ENCODE results near the gene STMN1.

The STMN1 gene

GRCh38 chr1:25896266-25896665, 10.0 kb downstream of the STMN1 start:
- DNase-seq, result no peak

- DNase-seq, result peak in 55 of 56 donors; percentile 31 to 93 (median 84)
Observed at GRCh38 chr1:25895365-25895990, 10.7 kb downstream of the STMN1 start.

GRCh38 chr1:25893116-25893515, 13.1 kb downstream of the STMN1 start:
- DNase-seq, result no peak

DNA sequence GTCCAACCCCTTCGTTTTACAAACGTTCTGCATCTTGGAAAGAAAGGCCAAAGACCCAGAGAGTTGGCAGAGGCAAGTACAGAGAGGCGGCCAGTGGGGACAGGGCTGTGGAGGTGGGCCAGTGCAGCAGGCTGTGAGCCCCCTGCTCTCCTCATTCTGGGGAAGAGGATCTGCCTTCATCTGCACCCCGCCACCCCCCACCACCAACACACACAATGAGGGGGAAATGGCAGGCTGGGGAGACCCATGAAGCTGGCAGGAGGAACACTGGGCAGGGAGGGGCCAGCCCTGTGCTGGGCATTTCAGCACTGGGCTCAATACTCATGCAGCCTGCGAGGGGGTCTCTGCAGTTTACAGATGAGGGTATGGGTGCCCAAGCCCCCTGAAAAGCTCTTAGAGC, 14.6 kb downstream of the STMN1 start:
- DNase-seq, result no peak

- no peak for DNase-seq
Observed at GRCh38 chr1:25890239-25891034, 15.8 kb downstream of the STMN1 start.

DNA sequence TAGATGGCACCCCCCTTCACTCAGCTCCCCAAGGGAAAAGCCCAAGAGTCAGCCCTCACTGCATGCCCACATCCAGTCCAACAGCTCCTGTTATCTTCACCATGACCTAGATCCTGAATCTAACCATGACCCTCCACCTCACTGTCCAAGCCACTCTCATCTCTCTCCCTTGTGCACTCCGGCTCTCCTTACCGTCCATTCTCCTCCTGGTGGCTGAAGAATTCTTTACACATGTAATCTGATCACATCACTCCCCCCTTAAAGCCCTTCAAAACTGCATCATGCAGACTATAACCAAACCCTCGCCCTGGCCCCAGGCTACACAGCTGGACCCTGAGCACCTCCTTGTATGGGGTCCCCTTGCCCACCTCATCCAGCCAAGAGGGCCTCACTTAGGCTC, 16.7 kb downstream of the STMN1 start:
- DNase-seq, result no peak

GRCh38 chr1:25888426-25888987, 17.7 kb downstream of the STMN1 start:
- no peak for DNase-seq

DNA sequence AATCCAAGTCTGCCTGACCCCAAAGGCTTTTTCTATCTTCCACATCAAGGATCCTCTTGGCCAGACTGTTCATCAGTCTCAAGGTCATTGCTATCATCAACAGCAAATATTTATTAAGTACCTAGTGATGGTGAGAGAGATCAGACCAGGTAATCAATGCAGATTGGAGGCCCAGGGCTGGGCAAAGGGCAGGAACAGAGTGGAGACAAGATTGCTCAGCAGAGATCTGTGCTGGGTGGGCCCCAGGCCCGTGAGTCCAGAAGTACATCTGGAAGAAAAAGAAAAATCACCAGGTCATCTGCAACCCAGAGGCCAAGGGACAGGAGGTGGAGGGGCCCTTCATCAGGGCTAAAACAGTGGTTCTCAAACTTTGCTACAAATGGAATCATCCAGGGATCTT, 20.6 kb downstream of the STMN1 start:
- DNase-seq, result no peak

DNA sequence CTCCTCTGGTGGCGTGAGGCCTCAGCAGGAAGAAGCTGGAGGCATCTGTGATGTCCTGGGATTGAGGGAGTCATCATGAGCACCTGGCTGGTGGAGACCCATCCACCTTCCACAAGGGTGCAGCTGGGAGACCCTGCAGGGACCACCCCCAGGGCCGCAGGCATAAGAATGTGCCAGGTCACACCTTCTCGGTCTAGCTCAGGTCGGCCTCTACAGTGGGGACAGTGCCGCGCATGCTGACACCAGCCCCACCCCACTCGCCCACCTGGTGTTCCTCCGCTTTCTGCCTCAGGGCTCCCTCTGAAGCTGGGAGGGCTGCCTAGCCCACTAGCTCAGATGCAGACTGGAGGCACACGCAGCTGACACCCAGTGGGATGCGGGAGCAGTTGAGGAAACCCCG, 25.0 kb downstream of the STMN1 start:
- DNase-seq, result no peak

DNA sequence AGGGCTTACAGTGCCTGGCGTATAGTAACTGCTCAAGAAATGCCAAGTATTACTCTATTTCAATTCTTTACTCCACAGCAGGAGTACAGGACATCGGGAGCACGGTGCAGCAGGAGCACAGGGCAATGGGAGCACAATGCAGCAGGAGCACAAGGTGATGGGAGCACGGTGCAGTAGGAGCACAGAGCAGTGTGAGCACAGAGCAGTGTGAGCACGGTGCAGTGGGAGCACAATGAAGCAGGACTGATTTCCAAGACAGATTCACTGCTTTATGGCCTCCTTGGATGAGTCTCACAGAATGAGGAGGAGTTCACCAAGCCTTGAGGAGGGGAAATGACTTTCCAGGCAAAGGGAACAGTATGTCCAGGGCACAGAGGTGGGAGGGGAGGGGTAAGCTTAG, 25.7 kb downstream of the STMN1 start:
- no peak for DNase-seq

DNA sequence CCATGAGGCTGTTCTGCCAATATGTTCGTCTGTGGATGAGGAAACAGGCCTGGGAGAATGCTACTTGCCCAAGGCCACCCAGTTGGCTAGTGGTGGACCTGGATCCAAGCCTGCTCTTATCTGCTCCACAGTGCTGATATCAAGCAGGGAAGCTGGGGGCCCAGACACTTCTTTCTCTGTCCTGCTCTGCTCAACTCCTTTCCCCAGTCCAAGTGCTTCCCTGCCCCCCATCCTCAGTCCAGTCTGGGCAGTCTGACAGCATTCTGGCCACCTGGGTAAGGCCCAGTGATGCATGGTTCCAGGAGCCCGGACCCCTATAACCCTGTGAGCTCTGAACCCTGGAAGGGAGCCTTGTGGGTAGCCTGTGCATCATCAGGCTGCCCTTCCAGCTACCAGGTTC, 26.5 kb downstream of the STMN1 start:
- DNase-seq, result no peak

- no peak for DNase-seq
Observed at GRCh38 chr1:25878690-25879089, 27.5 kb downstream of the STMN1 start.

GRCh38 chr1:25877155-25877554, 29.1 kb downstream of the STMN1 start:
- no peak for DNase-seq

GRCh38 chr1:25876693-25877077, 29.5 kb downstream of the STMN1 start:
- no peak for DNase-seq

- peak in 8 of 56 donors; percentile 52 to 73 (median 64) for DNase-seq
Observed at GRCh38 chr1:25875856-25876692, 30.1 kb downstream of the STMN1 start.

DNA sequence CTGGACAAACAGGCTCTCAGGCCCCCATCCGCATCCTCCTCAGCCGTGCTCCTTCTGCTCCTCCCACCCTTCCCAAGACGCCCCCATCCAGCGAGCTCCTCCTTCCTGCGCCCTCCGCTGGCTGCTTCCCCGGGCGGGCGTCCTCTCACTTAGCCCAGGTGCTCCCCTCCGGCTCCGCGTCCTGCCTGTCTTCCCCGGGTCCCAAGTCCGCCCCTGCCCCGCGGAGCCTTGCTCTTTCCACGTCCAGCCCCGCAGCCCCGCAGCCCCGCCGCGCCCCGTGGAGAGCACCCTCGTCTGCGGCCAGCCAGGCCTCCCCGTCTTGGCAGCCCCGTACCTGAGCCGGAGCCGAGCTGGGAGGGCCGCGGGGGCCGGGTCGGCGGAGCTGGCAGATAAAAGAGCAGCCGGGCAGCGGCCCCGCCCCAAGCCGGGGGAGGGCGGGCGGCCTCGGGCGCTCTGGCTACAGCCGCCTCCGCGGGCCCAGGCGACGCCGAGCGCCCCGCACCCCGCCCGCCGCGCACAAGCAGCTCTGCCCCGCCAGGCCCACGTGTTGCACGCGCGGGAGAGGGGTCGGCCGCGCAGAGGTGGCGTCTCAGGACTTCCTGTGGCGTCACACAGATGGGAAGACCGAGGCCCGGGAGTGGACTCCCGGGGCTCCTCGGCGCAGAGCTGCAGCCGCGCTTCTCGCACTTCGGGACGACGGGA, 30.9 kb downstream of the STMN1 start, which contains the start of gene PAQR7:
Gene PAQR7, minus strand, starts transcription at position 555 of the 702 bp plus-strand sequence. CDS start 11,869 bp downstream, outside the sequence.
- peak in 54 of 56 donors; percentile 20 to 91 (median 70) for DNase-seq

- no peak for DNase-seq
Observed at GRCh38 chr1:25874635-25875153, 31.5 kb downstream of the STMN1 start.

DNA sequence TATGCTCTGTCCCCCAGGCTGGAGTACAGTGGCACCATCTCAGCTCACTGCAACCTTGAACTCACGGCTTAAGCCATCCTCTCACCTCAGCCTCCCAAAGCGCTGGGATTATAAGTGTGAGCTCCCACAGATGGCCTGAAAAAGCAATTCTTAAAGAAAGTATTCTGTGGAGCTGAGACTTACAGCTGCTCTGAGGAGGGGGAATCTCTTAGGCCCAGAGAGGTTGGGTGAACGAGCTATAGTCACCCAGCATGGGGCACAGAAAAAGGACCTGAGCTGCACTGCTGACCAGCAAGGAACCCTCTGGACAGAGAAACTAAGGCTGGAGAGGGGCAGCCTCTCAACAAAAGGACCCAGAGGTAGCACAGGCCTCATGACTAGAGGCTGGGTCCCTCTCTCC, 32.0 kb downstream of the STMN1 start:
- no peak for DNase-seq

GRCh38 chr1:25873120-25873519, 33.1 kb downstream of the STMN1 start:
- DNase-seq, result peak in 3 of 56 donors; percentile 13 to 33 (median 16)

DNA sequence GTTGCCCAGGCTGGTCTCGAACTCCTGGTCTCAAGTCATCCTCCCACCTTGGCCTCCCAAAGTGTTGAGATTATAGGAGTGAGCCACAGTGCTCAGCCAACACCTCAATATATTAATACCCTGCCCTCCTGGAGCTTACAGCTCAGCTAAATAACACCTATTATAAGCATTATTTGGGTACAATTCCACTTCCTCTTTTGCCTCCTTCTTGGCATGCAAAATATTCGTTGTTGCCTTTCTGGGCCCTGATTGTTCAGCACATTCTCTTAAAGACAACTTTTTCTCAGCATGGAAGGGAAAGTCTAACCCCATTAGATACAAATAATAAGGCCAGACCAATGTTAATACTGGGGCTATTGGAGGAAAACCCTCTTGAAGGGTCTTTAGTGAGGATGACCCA, 33.5 kb downstream of the STMN1 start:
- DNase-seq, result no peak

Measured in nucleus accumbens (tissue), 56 donors.